ENCODE measurements around the gene NDUFA12.

The NDUFA12 gene

GRCh38 chr12:94961256-94961824 is 42.2 kb downstream of the NDUFA12 start:
- Histone ChIP-seq H3K9me3 (ENCODE audit: control insufficient read depth in 1 of 2, low read length in 2 of 2) (no peaks in the 10 kb centered on the region), H3K4me3 (ENCODE audit: low read depth in 1 of 2, low read length in 2 of 2) (no peak overlapping the region), H3K27me3 (ENCODE audit: low read depth, low read length) (no peaks in the 10 kb centered on the region), H3K4me1 (ENCODE audit: control insufficient read depth in 1 of 2, insufficient read depth in 2 of 2, low read length in 2 of 2) (peaks cover 0 to 11% of the 10 kb centered on the region in 2 donors), H3K27ac (ENCODE audit: low read length) (no peak overlapping the region), H3K36me3 (ENCODE audit: control insufficient read depth in 1 of 2, insufficient read depth in 2 of 2, low read length in 2 of 2) (no peaks in the 10 kb centered on the region)

GRCh38 chr12:94957006-94957405 is 46.5 kb downstream of the NDUFA12 start:
- no peaks in the 10 kb centered on the region for H3K36me3 ChIP-seq (ENCODE audit: control insufficient read depth in 1 of 2, insufficient read depth in 2 of 2, low read length in 2 of 2)
- no peak overlapping the region for H3K27ac ChIP-seq (ENCODE audit: low read length)
- no peak overlapping the region for H3K4me3 ChIP-seq (ENCODE audit: low read depth in 1 of 2, low read length in 2 of 2)
- H3K27me3 ChIP-seq (ENCODE audit: low read depth, low read length): no peaks in the 10 kb centered on the region
- no peaks in the 10 kb centered on the region for H3K9me3 ChIP-seq (ENCODE audit: control insufficient read depth in 1 of 2, low read length in 2 of 2)
- peaks cover 5 to 11% of the 10 kb centered on the region in 2 donors for H3K4me1 ChIP-seq (ENCODE audit: control insufficient read depth in 1 of 2, insufficient read depth in 2 of 2, low read length in 2 of 2)

DNA sequence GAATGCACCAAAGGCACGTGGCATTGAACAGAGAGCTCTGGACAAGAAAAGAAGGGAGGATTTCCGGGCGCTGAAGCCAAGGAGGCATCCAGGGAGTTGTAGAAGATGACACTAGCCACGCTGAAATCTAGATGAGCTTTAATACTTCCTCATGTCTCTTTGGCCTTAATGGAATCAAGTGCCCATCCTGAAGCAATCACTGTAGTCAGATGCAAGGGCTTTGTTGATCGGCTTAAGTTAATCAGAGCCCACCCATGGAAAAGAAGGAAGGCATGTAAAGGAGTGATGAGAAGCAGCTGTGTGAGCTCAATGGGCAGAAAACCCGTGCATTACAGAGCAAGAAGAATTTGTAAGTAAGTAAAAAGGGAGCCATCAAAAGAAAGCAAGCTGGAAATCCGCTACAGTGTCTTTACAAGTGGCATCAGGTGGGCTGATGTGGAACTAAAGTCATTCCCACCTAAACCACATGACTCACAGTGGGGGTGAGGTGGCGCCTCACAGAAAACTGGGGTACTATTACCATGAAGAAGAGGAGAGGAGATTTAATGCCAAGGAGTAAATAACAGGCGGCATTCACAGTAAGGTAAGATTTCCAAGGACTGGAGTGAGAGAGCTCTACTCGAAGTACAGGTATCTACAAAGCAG is 48.4 kb downstream of the NDUFA12 start:
- no peak overlapping the region for H3K4me3 ChIP-seq (ENCODE audit: low read depth in 1 of 2, low read length in 2 of 2)
- no peaks in the 10 kb centered on the region for H3K9me3 ChIP-seq (ENCODE audit: control insufficient read depth in 1 of 2, low read length in 2 of 2)
- no peaks in the 10 kb centered on the region for H3K36me3 ChIP-seq (ENCODE audit: control insufficient read depth in 1 of 2, insufficient read depth in 2 of 2, low read length in 2 of 2)
- no peaks in the 10 kb centered on the region for H3K27me3 ChIP-seq (ENCODE audit: low read depth, low read length)
- H3K27ac ChIP-seq (ENCODE audit: low read length): no peak overlapping the region
- H3K4me1 ChIP-seq (ENCODE audit: control insufficient read depth in 1 of 2, insufficient read depth in 2 of 2, low read length in 2 of 2): peaks cover 7 to 11% of the 10 kb centered on the region in 2 donors

GRCh38 chr12:94954029-94954685 is 49.3 kb downstream of the NDUFA12 start:
- Histone ChIP-seq H3K27me3 (ENCODE audit: low read depth, low read length) (no peaks in the 10 kb centered on the region), H3K27ac (ENCODE audit: low read length) (no peak overlapping the region), H3K4me3 (ENCODE audit: low read depth in 1 of 2, low read length in 2 of 2) (no peak overlapping the region), H3K36me3 (ENCODE audit: control insufficient read depth in 1 of 2, insufficient read depth in 2 of 2, low read length in 2 of 2) (no peaks in the 10 kb centered on the region), H3K9me3 (ENCODE audit: control insufficient read depth in 1 of 2, low read length in 2 of 2) (no peaks in the 10 kb centered on the region), H3K4me1 (ENCODE audit: control insufficient read depth in 1 of 2, insufficient read depth in 2 of 2, low read length in 2 of 2) (peaks cover 7 to 11% of the 10 kb centered on the region in 2 donors)

DNA sequence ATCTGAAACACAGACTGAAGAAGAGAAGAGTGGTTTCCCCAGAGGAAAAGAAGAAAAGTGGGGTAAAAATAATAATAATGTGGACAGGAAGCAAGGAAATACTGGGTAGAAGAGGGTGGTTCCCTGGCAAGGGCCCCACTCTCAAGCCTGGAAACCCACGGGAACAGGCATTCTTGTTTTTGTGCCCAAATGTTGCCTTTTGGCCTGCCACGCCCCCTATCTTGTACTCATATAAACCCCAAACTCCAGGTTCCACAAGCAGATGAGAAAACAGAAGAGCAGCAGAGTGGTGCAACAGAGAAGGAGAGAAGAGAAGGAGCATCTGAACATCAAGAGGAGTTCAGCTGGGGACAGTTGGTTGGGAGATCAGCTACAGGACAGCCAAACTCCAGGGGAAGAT is 51.2 kb downstream of the NDUFA12 start:
- Histone ChIP-seq H3K36me3 (ENCODE audit: control insufficient read depth in 1 of 2, insufficient read depth in 2 of 2, low read length in 2 of 2) (no peaks in the 10 kb centered on the region), H3K9me3 (ENCODE audit: control insufficient read depth in 1 of 2, low read length in 2 of 2) (no peaks in the 10 kb centered on the region), H3K4me3 (ENCODE audit: low read depth in 1 of 2, low read length in 2 of 2) (no peak overlapping the region), H3K27me3 (ENCODE audit: low read depth, low read length) (no peaks in the 10 kb centered on the region), H3K27ac (ENCODE audit: low read length) (no peak overlapping the region), H3K4me1 (ENCODE audit: control insufficient read depth in 1 of 2, insufficient read depth in 2 of 2, low read length in 2 of 2) (peaks cover 7% of the 10 kb centered on the region in 2 donors)

GRCh38 chr12:94951071-94951934 is 52.2 kb downstream of the NDUFA12 start:
- Histone ChIP-seq H3K27me3 (ENCODE audit: low read depth, low read length) (no peaks in the 10 kb centered on the region), H3K4me3 (ENCODE audit: low read depth in 1 of 2, low read length in 2 of 2) (no peak overlapping the region), H3K9me3 (ENCODE audit: control insufficient read depth in 1 of 2, low read length in 2 of 2) (no peaks in the 10 kb centered on the region), H3K36me3 (ENCODE audit: control insufficient read depth in 1 of 2, insufficient read depth in 2 of 2, low read length in 2 of 2) (no peaks in the 10 kb centered on the region), H3K27ac (ENCODE audit: low read length) (no peak overlapping the region), H3K4me1 (ENCODE audit: control insufficient read depth in 1 of 2, insufficient read depth in 2 of 2, low read length in 2 of 2) (peaks cover 0 to 7% of the 10 kb centered on the region in 2 donors)

DNA sequence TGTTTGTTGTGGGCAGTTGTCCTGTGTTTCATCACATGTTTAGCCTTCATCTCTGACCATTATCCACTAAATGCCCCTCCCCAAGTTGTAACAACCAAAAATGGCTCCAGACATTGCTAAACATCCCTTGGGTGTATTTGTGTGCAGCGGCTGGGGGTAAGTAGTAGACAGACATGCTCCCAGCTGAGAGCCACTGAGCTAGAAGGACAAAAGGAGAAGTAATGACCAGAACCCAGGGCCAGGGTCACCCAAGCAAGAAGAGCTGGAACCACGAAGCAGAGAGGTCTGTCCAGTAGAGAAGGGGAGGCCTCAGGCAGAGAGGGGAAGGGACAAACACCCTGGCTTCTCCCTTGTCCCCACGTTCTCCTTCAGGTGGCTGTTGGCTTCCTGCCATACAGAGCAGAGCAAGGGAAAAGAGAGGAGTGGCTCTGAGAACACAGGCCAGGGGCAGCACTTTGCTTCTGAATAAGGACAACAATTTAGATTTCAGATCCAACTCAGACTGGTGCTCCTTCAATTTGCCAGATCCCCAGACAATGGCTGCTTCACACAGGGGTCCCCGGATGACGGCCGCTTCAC is 55.2 kb downstream of the NDUFA12 start:
- Histone ChIP-seq H3K27ac (ENCODE audit: low read length) (no peak overlapping the region), H3K9me3 (ENCODE audit: control insufficient read depth in 1 of 2, low read length in 2 of 2) (no peaks in the 10 kb centered on the region), H3K4me3 (ENCODE audit: low read depth in 1 of 2, low read length in 2 of 2) (no peak overlapping the region), H3K4me1 (ENCODE audit: control insufficient read depth in 1 of 2, insufficient read depth in 2 of 2, low read length in 2 of 2) (peaks cover 0 to 4% of the 10 kb centered on the region in 2 donors), H3K36me3 (ENCODE audit: control insufficient read depth in 1 of 2, insufficient read depth in 2 of 2, low read length in 2 of 2) (no peaks in the 10 kb centered on the region), H3K27me3 (ENCODE audit: low read depth, low read length) (no peaks in the 10 kb centered on the region)

DNA sequence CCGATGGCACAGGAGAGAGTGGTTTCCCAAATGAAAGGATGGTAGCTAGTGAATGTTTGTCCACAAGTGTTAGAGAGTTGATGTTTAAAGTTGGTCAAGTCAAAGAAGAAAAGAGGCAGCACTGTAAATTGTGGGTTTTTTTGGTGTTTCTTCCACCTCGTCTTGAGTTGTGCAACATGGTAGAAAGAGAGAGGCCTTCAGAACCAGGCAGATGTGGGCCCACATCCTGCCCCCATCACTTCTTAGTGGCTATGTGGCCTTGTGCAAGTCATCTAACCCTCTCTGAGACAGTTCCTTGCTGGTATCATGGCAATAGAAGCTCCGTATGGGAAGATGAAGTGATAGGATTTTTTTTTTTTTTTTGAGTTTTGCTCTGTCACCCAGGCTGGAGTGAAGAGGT is 60.8 kb downstream of the NDUFA12 start:
- Histone ChIP-seq H3K9me3 (ENCODE audit: control insufficient read depth in 1 of 2, low read length in 2 of 2) (no peaks in the 10 kb centered on the region), H3K4me3 (ENCODE audit: low read depth in 1 of 2, low read length in 2 of 2) (no peak overlapping the region), H3K36me3 (ENCODE audit: control insufficient read depth in 1 of 2, insufficient read depth in 2 of 2, low read length in 2 of 2) (no peaks in the 10 kb centered on the region), H3K27me3 (ENCODE audit: low read depth, low read length) (no peaks in the 10 kb centered on the region), H3K27ac (ENCODE audit: low read length) (no peak overlapping the region), H3K4me1 (ENCODE audit: control insufficient read depth in 1 of 2, insufficient read depth in 2 of 2, low read length in 2 of 2) (peaks cover 0 to 7% of the 10 kb centered on the region in 2 donors)

DNA sequence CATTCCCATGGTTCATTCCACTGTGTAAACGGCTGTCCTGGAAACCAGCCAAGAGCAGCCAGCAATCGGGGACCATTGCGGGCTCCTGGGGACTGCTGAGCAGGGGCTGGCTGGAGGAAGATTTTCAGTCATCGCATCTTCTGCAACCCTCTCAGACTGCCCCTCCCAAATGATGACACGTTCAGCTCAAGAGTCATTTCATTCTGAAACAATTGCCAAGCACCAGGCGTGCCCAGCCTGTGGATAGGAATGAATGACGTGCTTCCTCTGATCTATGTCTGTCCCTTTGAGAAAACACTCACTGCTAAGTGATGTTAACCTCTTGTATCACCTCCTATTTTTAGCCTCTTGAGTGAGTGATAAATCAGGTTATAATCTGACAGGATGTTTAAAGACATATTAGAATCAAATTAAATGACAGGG is 62.0 kb downstream of the NDUFA12 start:
- Histone ChIP-seq H3K36me3 (ENCODE audit: control insufficient read depth in 1 of 2, insufficient read depth in 2 of 2, low read length in 2 of 2) (no peaks in the 10 kb centered on the region), H3K4me1 (ENCODE audit: control insufficient read depth in 1 of 2, insufficient read depth in 2 of 2, low read length in 2 of 2) (peaks cover 0 to 7% of the 10 kb centered on the region in 2 donors), H3K9me3 (ENCODE audit: control insufficient read depth in 1 of 2, low read length in 2 of 2) (no peaks in the 10 kb centered on the region), H3K27me3 (ENCODE audit: low read depth, low read length) (no peaks in the 10 kb centered on the region), H3K27ac (ENCODE audit: low read length) (no peak overlapping the region), H3K4me3 (ENCODE audit: low read depth in 1 of 2, low read length in 2 of 2) (no peak overlapping the region)

DNA sequence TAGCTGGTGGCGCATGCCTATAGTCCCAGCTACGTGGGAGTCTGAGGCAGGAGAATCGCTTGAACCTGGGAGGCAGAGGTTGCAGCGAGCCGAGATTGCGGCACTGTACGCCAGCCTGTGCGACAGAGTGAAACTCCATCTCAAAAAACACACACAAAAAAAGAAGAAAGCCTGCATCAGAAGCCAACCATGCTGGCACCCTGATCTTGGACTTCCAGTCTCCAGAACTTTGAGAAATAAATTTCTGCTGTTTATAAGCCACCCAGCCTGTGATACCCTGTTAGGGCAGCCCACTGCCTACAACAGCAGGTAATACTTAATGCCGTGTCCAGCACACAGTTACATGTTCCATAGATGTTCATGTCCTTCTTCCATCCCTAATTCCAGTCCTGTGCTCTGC is 62.7 kb downstream of the NDUFA12 start:
- Histone ChIP-seq H3K27me3 (ENCODE audit: low read depth, low read length) (no peaks in the 10 kb centered on the region), H3K36me3 (ENCODE audit: control insufficient read depth in 1 of 2, insufficient read depth in 2 of 2, low read length in 2 of 2) (no peaks in the 10 kb centered on the region), H3K4me3 (ENCODE audit: low read depth in 1 of 2, low read length in 2 of 2) (no peak overlapping the region), H3K27ac (ENCODE audit: low read length) (no peak overlapping the region), H3K4me1 (ENCODE audit: control insufficient read depth in 1 of 2, insufficient read depth in 2 of 2, low read length in 2 of 2) (peaks cover 0 to 7% of the 10 kb centered on the region in 2 donors), H3K9me3 (ENCODE audit: control insufficient read depth in 1 of 2, low read length in 2 of 2) (no peaks in the 10 kb centered on the region)

DNA sequence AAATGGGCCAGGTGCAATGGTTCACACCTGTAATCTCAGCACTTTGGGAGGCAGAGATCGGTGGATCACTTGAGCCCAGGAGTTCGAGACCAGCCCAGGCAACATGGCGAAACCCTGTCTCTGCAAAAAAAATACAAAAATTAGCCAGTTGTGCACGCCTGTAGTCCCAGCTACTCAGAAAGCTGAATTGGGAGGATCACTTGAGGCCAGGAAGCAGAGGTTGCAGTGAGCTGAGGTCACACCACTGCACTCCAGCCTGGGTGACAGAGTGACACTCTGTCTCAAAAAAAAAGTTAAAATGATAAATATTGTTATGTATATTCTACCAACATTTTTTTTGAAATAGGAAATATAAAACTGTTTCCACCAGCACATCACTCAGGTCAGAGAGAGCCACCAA is 64.9 kb downstream of the NDUFA12 start:
- Histone ChIP-seq H3K27me3 (ENCODE audit: low read depth, low read length) (no peaks in the 10 kb centered on the region), H3K4me3 (ENCODE audit: low read depth in 1 of 2, low read length in 2 of 2) (no peak overlapping the region), H3K9me3 (ENCODE audit: control insufficient read depth in 1 of 2, low read length in 2 of 2) (no peaks in the 10 kb centered on the region), H3K4me1 (ENCODE audit: control insufficient read depth in 1 of 2, insufficient read depth in 2 of 2, low read length in 2 of 2) (peaks cover 0 to 7% of the 10 kb centered on the region in 2 donors), H3K27ac (ENCODE audit: low read length) (no peak overlapping the region), H3K36me3 (ENCODE audit: control insufficient read depth in 1 of 2, insufficient read depth in 2 of 2, low read length in 2 of 2) (no peaks in the 10 kb centered on the region)

Data from muscle layer of duodenum (tissue), 2 donors.